Inflammatory macrophage treated with lipopolysaccharide for 4 hours (primary cell): ENCODE measurements around the gene BLACAT1.
"Not testable (repeated sequence)": the region's sequence is repeated elsewhere in the genome, so short reads cannot be mapped to it uniquely, and the experiment has no call there.

Source experiments
- DNase-seq: peaks from one replicate; pipeline ENCODE4 v3.0.0-alpha.2; 2020

The BLACAT1 gene

GRCh38 chr1:205483372-205483771 is 27.5 kb upstream of the BLACAT1 start:
- DNase-seq = no peak

GRCh38 chr1:205482587-205482986 is 26.7 kb upstream of the BLACAT1 start:
- not testable (repeated sequence) for DNase-seq

GRCh38 chr1:205481629-205482151 is 25.8 kb upstream of the BLACAT1 start:
- no peak for DNase-seq

- no peak for DNase-seq
These were observed 25.4 kb upstream of the BLACAT1 start for GRCh38 chr1:205481218-205481617.

- DNase-seq = no peak
These were observed 24.6 kb upstream of the BLACAT1 start for GRCh38 chr1:205480349-205480985.

GRCh38 chr1:205478985-205479384 is 23.1 kb upstream of the BLACAT1 start:
- not testable (repeated sequence) for DNase-seq

- no peak for DNase-seq
These were observed 22.0 kb upstream of the BLACAT1 start for GRCh38 chr1:205477759-205478247.

GRCh38 chr1:205477121-205477758 is 21.4 kb upstream of the BLACAT1 start:
- no peak for DNase-seq

GRCh38 chr1:205476648-205477047 is 20.8 kb upstream of the BLACAT1 start:
- no peak for DNase-seq

- no peak for DNase-seq
These were observed 20.0 kb upstream of the BLACAT1 start for GRCh38 chr1:205475855-205476254.

- DNase-seq = no peak
These were observed 18.7 kb upstream of the BLACAT1 start for GRCh38 chr1:205474571-205474970.

GRCh38 chr1:205473966-205474365 is 18.1 kb upstream of the BLACAT1 start:
- no peak for DNase-seq

GRCh38 chr1:205473475-205473874 is 17.6 kb upstream of the BLACAT1 start:
- no peak for DNase-seq

- no peak for DNase-seq
These were observed 17.0 kb upstream of the BLACAT1 start for GRCh38 chr1:205472737-205473441.

- DNase-seq = no peak
These were observed 14.3 kb upstream of the BLACAT1 start for GRCh38 chr1:205470131-205470530.

GRCh38 chr1:205466595-205467220 is 10.9 kb upstream of the BLACAT1 start:
- no peak for DNase-seq

GRCh38 chr1:205465392-205465791 is 9.5 kb upstream of the BLACAT1 start:
- no peak for DNase-seq

- DNase-seq = peak; percentile 8
These were observed 3.1 kb upstream of the BLACAT1 start for GRCh38 chr1:205458777-205459566.

GRCh38 chr1:205456868-205457745 is 1.3 kb upstream of the BLACAT1 start:
- no peak for DNase-seq

GRCh38 chr1:205456383-205456867 is 580 bp upstream of the BLACAT1 start:
- no peak for DNase-seq

- no peak for DNase-seq
These were observed 926 bp downstream of the BLACAT1 start for GRCh38 chr1:205454903-205455335.
